Endothelial cell of umbilical vein (primary cell): Measurements from ENCODE around the gene SLC25A38. TPM values are rescaled to one million over a fixed set of nuclear protein-coding genes. Genes with fewer than 3 reads are reported as not detected.

ENCODE experiments used
- BruUV-seq: library from RNA; stranded (reverse); fragments of 400-500 nt; replicated peaks from 2 replicates; lab custom pipeline; 2021; lab: Mats Ljungman, UMichigan
- CTCF ChIA-PET: fragments of 300-600, 350-600 bp; sonication (Branson Sonifier 250); formaldehyde crosslinking; loops from one replicate; lab custom pipeline; 2021; ENCODE audit warnings: antibody characterized with exemption, inconsistent platforms; lab: Charles Lee
- POLR2A ChIA-PET: fragments of 300-600, 350-600 bp; sonication (Branson Sonifier 250); formaldehyde crosslinking; loops from one replicate; lab custom pipeline; 2021; ENCODE audit warnings: antibody characterized with exemption, inconsistent platforms; lab: Charles Lee
- DNase-seq: peaks from one replicate; pipeline ENCODE4 v3.0.0-alpha.2; 2011; ENCODE audit warnings: low read depth, low spot score
- FAIRE-seq: peaks from 2 replicates; lab custom pipeline; 2011; peaks lifted over from hg19 to GRCh38; lab: Jason Lieb, UNC
- H2AFZ ChIP-seq: 2 replicates; pipeline ENCODE4 v1.6.0; 2012; ENCODE audit warnings: low read depth, low read length, control low read depth, inconsistent platforms
- H3K27ac ChIP-seq: 2 replicates; pipeline ENCODE4 v1.5.1; 2011; ENCODE audit warnings: low read depth, mild to moderate bottlenecking, control low read depth, low read length, moderate library complexity; ENCODE audit not compliant: insufficient read depth
- H3K27me3 ChIP-seq, 2 experiments: 2 replicates each; pipeline versions ENCODE4 v1.6.0 to v1.6.1; 2011; ENCODE audit warnings: low read length in 2 of 2, mixed read lengths in 1 of 2; ENCODE audit not compliant: control insufficient read depth in 2 of 2, insufficient read depth in 2 of 2
- H3K36me3 ChIP-seq, 2 experiments: 2 replicates in 1 of 2; 3 replicates in 1 of 2; pipeline ENCODE4 v1.5.1; 2011; ENCODE audit warnings: low read length in 2 of 2, mild to moderate bottlenecking in 1 of 2, moderate library complexity in 1 of 2; ENCODE audit not compliant: control insufficient read depth in 2 of 2, insufficient read depth in 2 of 2; ENCODE audit errors: extremely low read depth in 1 of 2
- H3K4me1 ChIP-seq: 3 replicates; pipeline ENCODE4 v1.5.1; 2011; ENCODE audit warnings: mild to moderate bottlenecking, low read length; ENCODE audit not compliant: control insufficient read depth, insufficient read depth; ENCODE audit errors: extremely low read depth
- H3K4me2 ChIP-seq: 2 replicates; pipeline ENCODE4 v1.6.1; 2011; ENCODE audit warnings: low read length, control low read depth, mixed read lengths; ENCODE audit not compliant: insufficient read depth
- H3K4me3 ChIP-seq, 3 experiments: fragments of 200-600 bp in 1 of 3; sonication (generic), shearing (Covaris generic) in 1 of 3; replicated peaks in 1 of 3; 2 replicates each; pipeline ENCODE4 v1.5.1; 2011 to 2016; ENCODE audit warnings: control low read depth in 3 of 3, low read length in 3 of 3, mild to moderate bottlenecking in 2 of 3, inconsistent platforms in 1 of 3, low read depth in 1 of 3, moderate library complexity in 1 of 3; ENCODE audit not compliant: insufficient read depth in 1 of 3
- H3K79me2 ChIP-seq: 2 replicates; pipeline ENCODE4 v1.6.0; 2012; ENCODE audit warnings: low read length, inconsistent platforms; ENCODE audit not compliant: control insufficient read depth, insufficient read depth
- H3K9ac ChIP-seq: replicated peaks from 2 replicates; pipeline ENCODE3; 2011; ENCODE audit warnings: low read length, control low read depth; ENCODE audit not compliant: insufficient read depth; ENCODE audit errors: extremely low read depth
- H3K9me1 ChIP-seq: replicated peaks from 3 replicates; pipeline ENCODE4 v1.6.0; 2011; ENCODE audit warnings: mild to moderate bottlenecking, low read length; ENCODE audit not compliant: control insufficient read depth, insufficient read depth; ENCODE audit errors: extremely low read depth
- H3K9me3 ChIP-seq: replicated peaks from 2 replicates; pipeline ENCODE4 v1.5.1; 2012; ENCODE audit warnings: low read length, inconsistent platforms; ENCODE audit not compliant: control insufficient read depth, insufficient read depth
- H4K20me1 ChIP-seq: replicated peaks from 2 replicates; pipeline ENCODE3; 2011; ENCODE audit warnings: mild to moderate bottlenecking, low read length; ENCODE audit not compliant: control insufficient read depth, insufficient read depth; ENCODE audit errors: extremely low read depth
- EZH2 ChIP-seq: IDR thresholded peaks from 2 replicates; pipeline ENCODE4 v1.6.1; 2012; ENCODE audit warnings: borderline replicate concordance, low read depth, mild to moderate bottlenecking, moderate library complexity, low read length, inconsistent platforms; ENCODE audit not compliant: severe bottlenecking
- FOS ChIP-seq: IDR thresholded peaks from 2 replicates; pipeline ENCODE4 v1.6.1; 2011; ENCODE audit warnings: mild to moderate bottlenecking, low read length, moderate library complexity, borderline replicate concordance; ENCODE audit not compliant: insufficient read depth
- GATA2 ChIP-seq: IDR thresholded peaks from 2 replicates; pipeline ENCODE4 v1.7.0; 2011; ENCODE audit warnings: low read depth, mild to moderate bottlenecking, moderate library complexity, mixed read lengths, low read length; ENCODE audit not compliant: insufficient read length, insufficient read depth
- MAX ChIP-seq: IDR thresholded peaks from 2 replicates; pipeline ENCODE4 v1.6.1; 2011; ENCODE audit not compliant: insufficient read depth, insufficient read length
- MYC ChIP-seq: IDR thresholded peaks from one replicate; pipeline ENCODE4 v1.6.1; 2011; ENCODE audit warnings: mild to moderate bottlenecking, low read depth, low read length
- POLR2A ChIP-seq: IDR thresholded peaks from 2 replicates; pipeline ENCODE4 v1.6.1; 2012; ENCODE audit warnings: low read depth, mild to moderate bottlenecking, control low read depth, low read length
- POLR2AphosphoS5 ChIP-seq: IDR thresholded peaks from 2 replicates; pipeline ENCODE4 v1.6.1; 2012; ENCODE audit warnings: low read depth, mild to moderate bottlenecking, control low read depth, low read length, moderate library complexity; ENCODE audit not compliant: insufficient read depth
- dilution Hi-C: fragments of 300-500 bp; cut with MboI; formaldehyde crosslinking; loops from one replicate; pipeline ENCODE4 v1.15.0; 2019; ENCODE audit warnings: low sequenced_read_pairs; ENCODE audit not compliant: extremely low pct_ligation_motif_present
- intact Hi-C: fragments of 100-400 bp; cut with micrococcal nuclease; formaldehyde crosslinking; loops from one replicate; pipeline ENCODE4 v1.10.0; 2022
- polyA plus RNA-seq, 4 experiments: library from polyadenylated mRNA; depleted of rRNA in 3 of 4; stranded (reverse) in 3 of 4; unstranded in 1 of 4; fragments of >200 nt; gene quantifications; 2 replicates each; pipeline versions ENCODE4 v1.2.1 to v1.2.3, GENCODE V29; 2011 to 2012; ENCODE audit warnings: missing spikeins in 1 of 4
- total RNA-seq: library from RNA; stranded (reverse); gene quantifications from 2 replicates; pipeline ENCODE4 v1.2.3, GENCODE V29; 2021

SLC25A38 gene
- total and polyA plus RNA-seq, 2 donors (not counting 3 experiments of a cell fraction or from before 2014, with no cell fraction given), result 20.0 to 31.1 TPM

- H2AFZ ChIP-seq, result no peak overlapping the region
- no TSS peak for BruUV-seq
- H3K4me1 ChIP-seq, result peaks cover 8% of the 10 kb centered on the region
- H3K9me1 ChIP-seq, result no peaks in the 10 kb centered on the region
- no peak overlapping the region for H3K4me3 ChIP-seq
- dilution Hi-C loops, result no loop called here
- DNase-seq, result no peak
- no peak overlapping the region for H3K4me2 ChIP-seq
- H3K9me3 ChIP-seq, result no peaks in the 10 kb centered on the region
- intact Hi-C loops, result loop anchor here (10.0 kb wide), 1 partner anchor 1068 kb away; the partner anchor contains the start of gene RPL14
- ChIA-PET CTCF (interaction anchor here (0.9 kb wide), 1 partner anchor 11 kb away, joined by 3 read pairs; no protein-coding TSS in a partner anchor), POLR2A (no interaction called here)
- FAIRE-seq, result no peak
- no peak overlapping the region for H3K9ac ChIP-seq
- H3K79me2 ChIP-seq, result peaks cover 37% of the 10 kb centered on the region
- H4K20me1 ChIP-seq, result peaks cover 15% of the 10 kb centered on the region
- peaks cover 2% of the 10 kb centered on the region in 2 experiments for H3K36me3 ChIP-seq
- H3K27me3 ChIP-seq, result no peaks in the 10 kb centered on the region
- no peak overlapping the region for H3K27ac ChIP-seq
- TF ChIP-seq GATA2 (no peak), POLR2A (no peak), EZH2 (no peak)
These were observed 3.1 kb downstream of the SLC25A38 start for GRCh38 chr3:39386318-39386717.

DNA sequence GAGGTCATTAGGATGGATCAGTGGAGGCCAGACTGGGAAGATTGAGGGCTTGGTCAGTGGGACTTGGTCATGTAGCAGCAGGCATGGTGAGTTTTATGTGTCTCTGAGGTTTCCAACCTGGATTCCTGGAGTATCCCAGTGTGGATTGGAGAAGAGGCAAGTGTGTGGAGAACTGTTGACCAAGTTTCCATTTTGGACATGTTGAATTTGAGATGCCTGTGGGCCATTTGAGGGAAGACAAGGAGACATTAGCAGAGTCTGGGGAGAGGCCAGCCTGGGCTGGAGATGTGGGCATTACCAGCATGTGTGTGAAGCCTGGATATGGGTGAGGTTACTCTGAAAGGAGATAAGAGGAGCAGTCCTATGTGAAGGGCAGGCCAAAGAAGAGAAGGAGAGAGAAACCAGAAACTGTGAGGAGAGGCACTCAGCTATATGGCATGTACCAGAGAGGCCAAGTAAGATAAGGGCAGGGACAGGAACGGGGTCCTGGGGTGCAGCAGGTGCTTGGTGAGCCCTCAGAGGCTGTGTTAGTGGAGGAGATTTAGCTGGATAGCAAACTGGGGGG, 4.3 kb downstream of the SLC25A38 start:
- no peak for TF ChIP-seq POLR2AphosphoS5
- TF ChIP-seq POLR2A, result no peak
- TF ChIP-seq FOS, result no peak
- TF ChIP-seq MAX, result no peak
- TF ChIP-seq MYC, result no peak
- DNase-seq (no peak), FAIRE-seq (no peak)
- intact Hi-C loops (loop anchor here (1.0 to 10.0 kb wide), 2 partner anchors 8 to 1067 kb away; partner anchors contain the start of gene RPL14), dilution Hi-C loops (no loop called here)
- no peaks in the 10 kb centered on the region for H3K9me1 ChIP-seq
- H3K36me3 ChIP-seq, result peaks cover 6 to 8% of the 10 kb centered on the region in 2 experiments
- no peak overlapping the region for H3K27ac ChIP-seq
- H2AFZ ChIP-seq, result no peak overlapping the region
- CTCF ChIA-PET, result interaction anchor here (0.9 kb wide), 1 partner anchor 10 kb away, joined by 3 read pairs; no protein-coding TSS in a partner anchor
- no peak overlapping the region for H3K9ac ChIP-seq
- H4K20me1 ChIP-seq, result peaks cover 15% of the 10 kb centered on the region
- no peaks in the 10 kb centered on the region for H3K9me3 ChIP-seq
- no peaks in the 10 kb centered on the region for H3K27me3 ChIP-seq
- H3K4me2 ChIP-seq, result no peak overlapping the region
- BruUV-seq, result no TSS peak
- peaks cover 37% of the 10 kb centered on the region for H3K79me2 ChIP-seq
- POLR2A ChIA-PET, result no interaction called here
- H3K4me3 ChIP-seq, result no peak overlapping the region
- peaks cover 8% of the 10 kb centered on the region for H3K4me1 ChIP-seq
